ENCODE results near the gene TLE3. TPM values are rescaled to one million over a fixed set of nuclear protein-coding genes. Genes with fewer than 3 reads are reported as not detected.

TLE3 gene
- polyA plus RNA-seq, 2 of the 4 experiments (the other 2 are of a cell fraction), result 4.6 to 5.3 TPM

DNA sequence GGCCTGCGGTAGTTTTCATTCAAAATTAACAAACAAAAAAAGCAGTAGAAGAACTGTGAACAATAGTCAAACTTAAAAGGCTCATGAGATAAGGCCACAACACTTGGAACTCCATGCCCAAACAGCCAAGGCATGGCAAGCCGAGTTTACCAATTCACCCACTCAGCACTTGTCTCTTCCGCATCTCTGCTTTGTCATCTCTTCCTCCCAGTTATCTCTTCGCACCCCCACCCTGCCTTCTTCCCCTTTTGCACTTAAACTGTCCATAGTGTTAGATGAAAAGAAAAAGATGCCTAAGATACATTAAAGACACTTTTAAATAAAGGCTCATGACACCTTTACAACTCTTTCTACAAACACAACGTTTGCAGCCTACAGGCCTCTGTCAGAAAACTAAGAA, 11.1 kb downstream of the TLE3 start:
- Histone ChIP-seq H3K4me1 (no peaks in the 10 kb centered on the region), H3K9me3 (no peaks in the 10 kb centered on the region), H3K4me2 (no peak overlapping the region), H3K27ac (no peak overlapping the region), H3K4me3 (no peak overlapping the region)
- FAIRE-seq (no peak), DNase-seq (ENCODE audit: low read depth in 1 of 2, low spot score in 1 of 2) (no peak), ATAC-seq (no peak)
- ChIA-PET CTCF (interaction anchor here (1.5 to 1.9 kb wide), 2 partner anchors 402 to 511 kb away, joined by 3 to 6 read pairs; no protein-coding TSS in a partner anchor), POLR2A (no interaction called here)
- no peak for TF ChIP-seq ZNF302 (CRISPR knock-in tag; IDR thresholded peaks at IDR 0.05)
- no peak for TF ChIP-seq CHD2 (IDR thresholded peaks at IDR 0.05; ENCODE audit: low read length, partially characterized antibody)
- no peak for TF ChIP-seq HOXA7 (CRISPR knock-in tag; IDR thresholded peaks at IDR 0.05)
- TF ChIP-seq POLR2AphosphoS2 (conservative IDR thresholded peaks at IDR 0.05; ENCODE audit: low read length), result no peak
- TF ChIP-seq HDAC2 (IDR thresholded peaks at IDR 0.05), result no peak
- 76% methylated on average over 5 of the region's 5 CpGs for WGBS (ENCODE audit: missing lambda C conversion rate)

DNA sequence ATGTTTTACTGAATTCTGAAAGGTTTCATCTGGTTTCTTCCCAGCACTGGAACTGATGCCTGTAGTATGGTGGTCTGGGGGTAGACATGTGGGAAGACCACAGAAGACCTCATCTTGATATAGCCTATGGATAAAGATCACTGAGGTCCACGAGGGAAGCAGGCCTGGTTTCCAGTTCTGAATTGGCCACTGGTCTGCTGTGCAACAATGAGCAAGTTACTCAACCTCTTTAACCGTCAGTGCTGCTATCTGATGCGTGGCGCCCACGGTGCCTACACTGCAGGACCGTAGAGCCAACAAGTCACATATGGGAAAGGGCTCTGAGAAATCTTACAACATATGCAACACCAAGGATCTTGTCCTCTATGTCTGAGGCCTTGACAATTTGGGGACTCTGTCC, 13.3 kb downstream of the TLE3 start:
- H3K4me1 ChIP-seq, result no peaks in the 10 kb centered on the region
- FAIRE-seq (no peak), DNase-seq (ENCODE audit: low read depth in 1 of 2, low spot score in 1 of 2) (no peak), ATAC-seq (no peak)
- H3K4me2 ChIP-seq, result no peak overlapping the region
- no peak for TF ChIP-seq HDAC2 (IDR thresholded peaks at IDR 0.05)
- no peak for TF ChIP-seq PHF8 (IDR thresholded peaks at IDR 0.05; ENCODE audit: borderline replicate concordance, low read depth)
- TF ChIP-seq EP300 (IDR thresholded peaks at IDR 0.05), result no peak
- TF ChIP-seq E2F6 (IDR thresholded peaks at IDR 0.05; ENCODE audit: borderline replicate concordance, low read depth), result no peak
- no peak for TF ChIP-seq RFX5 (IDR thresholded peaks at IDR 0.05)
- no peak for TF ChIP-seq TP53 (CRISPR knock-in tag; IDR thresholded peaks at IDR 0.05)
- no peak for TF ChIP-seq GATA3 (IDR thresholded peaks at IDR 0.05; ENCODE audit: borderline replicate concordance)
- no peak for TF ChIP-seq CBX8 (IDR thresholded peaks at IDR 0.05)
- no peak for TF ChIP-seq HOXA7 (CRISPR knock-in tag; IDR thresholded peaks at IDR 0.05)
- TF ChIP-seq JUNB (IDR thresholded peaks at IDR 0.05), result no peak
- no peak for TF ChIP-seq ZSCAN20 (CRISPR knock-in tag; IDR thresholded peaks at IDR 0.05)
- no peak for TF ChIP-seq HEYL (CRISPR knock-in tag; IDR thresholded peaks at IDR 0.05)
- TF ChIP-seq JUN (IDR thresholded peaks at IDR 0.05), result no peak
- no peak for TF ChIP-seq BCL3 (IDR thresholded peaks at IDR 0.05)
- TF ChIP-seq MYC (IDR thresholded peaks at IDR 0.05; ENCODE audit: borderline replicate concordance, low read length), result no peak
- TF ChIP-seq POLR2AphosphoS2 (conservative IDR thresholded peaks at IDR 0.05; ENCODE audit: low read length), result no peak
- TF ChIP-seq ZC3H11A (IDR thresholded peaks at IDR 0.05), result no peak
- no peak for TF ChIP-seq FOXS1 (CRISPR knock-in tag; IDR thresholded peaks at IDR 0.05)
- no peak for TF ChIP-seq RARB (CRISPR knock-in tag; IDR thresholded peaks at IDR 0.05)
- no peak for TF ChIP-seq ESRRA (IDR thresholded peaks at IDR 0.05; ENCODE audit: borderline replicate concordance, low read length)
- no peak overlapping the region for H3K4me3 ChIP-seq
- WGBS (ENCODE audit: missing lambda C conversion rate), result 90% methylated on average over 6 of the region's 6 CpGs
- POLR2A ChIA-PET, result no interaction called here
- H3K9me3 ChIP-seq, result no peaks in the 10 kb centered on the region
- no peak overlapping the region for H3K27ac ChIP-seq
- CTCF ChIA-PET, result no interaction called here

DNA sequence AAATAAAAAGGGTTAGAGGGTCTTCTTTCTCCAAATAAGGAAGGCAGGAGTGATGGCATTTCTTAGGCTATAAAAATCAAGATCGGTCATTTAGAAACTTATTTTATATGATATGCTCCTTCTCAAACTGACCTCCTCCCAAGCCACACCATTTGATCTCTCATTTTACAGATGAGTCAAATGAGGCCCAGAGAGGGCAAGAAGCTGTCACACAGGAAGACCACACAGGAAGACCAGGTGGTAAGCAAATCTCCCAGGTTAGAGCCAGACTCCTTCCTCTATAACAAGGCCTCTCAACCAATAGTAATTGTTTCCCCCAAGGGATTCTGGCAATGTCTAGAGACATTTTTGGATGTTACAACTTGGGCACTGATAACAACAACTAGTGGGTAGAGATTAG, 13.8 kb downstream of the TLE3 start:
- H3K4me2 ChIP-seq, result no peak overlapping the region
- TF ChIP-seq SMC3 (IDR thresholded peaks at IDR 0.05), result no peak
- TF ChIP-seq ATOH8 (CRISPR knock-in tag; IDR thresholded peaks at IDR 0.05; ENCODE audit: low read depth), result no peak
- TF ChIP-seq MAX (IDR thresholded peaks at IDR 0.05), result no peak
- TF ChIP-seq ELK1 (IDR thresholded peaks at IDR 0.05; ENCODE audit: low read depth, low read length), result no peak
- no peak for TF ChIP-seq HOXB13 (CRISPR knock-in tag; IDR thresholded peaks at IDR 0.05; ENCODE audit: low read depth)
- TF ChIP-seq ZC3H11A (IDR thresholded peaks at IDR 0.05), result no peak
- TF ChIP-seq ZSCAN20 (CRISPR knock-in tag; IDR thresholded peaks at IDR 0.05), result no peak
- TF ChIP-seq RARB (CRISPR knock-in tag; IDR thresholded peaks at IDR 0.05), result no peak
- no peak for TF ChIP-seq MAZ (IDR thresholded peaks at IDR 0.05; ENCODE audit: borderline replicate concordance, low read depth, low read length)
- TF ChIP-seq JUN (IDR thresholded peaks at IDR 0.05), result no peak
- no peak for TF ChIP-seq RFX5 (IDR thresholded peaks at IDR 0.05)
- no peak for TF ChIP-seq HEYL (CRISPR knock-in tag; IDR thresholded peaks at IDR 0.05)
- TF ChIP-seq, protein P1, sequence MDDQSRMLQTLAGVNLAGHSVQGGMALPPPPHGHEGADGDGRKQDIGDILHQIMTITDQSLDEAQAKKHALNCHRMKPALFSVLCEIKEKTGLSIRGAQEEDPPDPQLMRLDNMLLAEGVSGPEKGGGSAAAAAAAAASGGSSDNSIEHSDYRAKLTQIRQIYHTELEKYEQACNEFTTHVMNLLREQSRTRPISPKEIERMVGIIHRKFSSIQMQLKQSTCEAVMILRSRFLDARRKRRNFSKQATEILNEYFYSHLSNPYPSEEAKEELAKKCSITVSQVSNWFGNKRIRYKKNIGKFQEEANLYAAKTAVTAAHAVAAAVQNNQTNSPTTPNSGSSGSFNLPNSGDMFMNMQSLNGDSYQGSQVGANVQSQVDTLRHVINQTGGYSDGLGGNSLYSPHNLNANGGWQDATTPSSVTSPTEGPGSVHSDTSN (IDR thresholded peaks at IDR 0.05), result no peak
- TF ChIP-seq ESRRA (IDR thresholded peaks at IDR 0.05; ENCODE audit: borderline replicate concordance, low read length), result no peak
- no peak for TF ChIP-seq USF2 (IDR thresholded peaks at IDR 0.05)
- H3K27ac ChIP-seq, result no peak overlapping the region
- POLR2A ChIA-PET, result no interaction called here
- no peak overlapping the region for H3K4me3 ChIP-seq
- WGBS (ENCODE audit: missing lambda C conversion rate), result 95% methylated on average over 1 of the region's 1 CpG
- CTCF ChIA-PET, result no interaction called here
- ATAC-seq (no peak), FAIRE-seq (no peak), DNase-seq (ENCODE audit: low read depth in 1 of 2, low spot score in 1 of 2) (no peak)
- no peaks in the 10 kb centered on the region for H3K9me3 ChIP-seq
- no peaks in the 10 kb centered on the region for H3K4me1 ChIP-seq

Measured in A549 (cell line).